ENCODE measurements around the gene CBX5.
A peak's percentile ranks its signal among the peaks of the same experiment; 100 is the strongest.

The CBX5 gene

GRCh38 chr12:54225666-54226065 lies 54.3 kb downstream of the CBX5 start:
- no peak for DNase-seq (ENCODE audit: low read depth)

- DNase-seq (ENCODE audit: low read depth) = peak; percentile 95
Measured at GRCh38 chr12:54222609-54223008, 57.3 kb downstream of the CBX5 start.

GRCh38 chr12:54221402-54221984 lies 58.4 kb downstream of the CBX5 start:
- no peak for DNase-seq (ENCODE audit: low read depth)

GRCh38 chr12:54220567-54220966 lies 59.4 kb downstream of the CBX5 start:
- DNase-seq (ENCODE audit: low read depth) = no peak

GRCh38 chr12:54220092-54220557 lies 59.8 kb downstream of the CBX5 start:
- peak; percentile 75 for DNase-seq (ENCODE audit: low read depth)

GRCh38 chr12:54217774-54218241 lies 62.1 kb downstream of the CBX5 start:
- no peak for DNase-seq (ENCODE audit: low read depth)

GRCh38 chr12:54216797-54217661 lies 62.9 kb downstream of the CBX5 start:
- peak; percentile 77 for DNase-seq (ENCODE audit: low read depth)

GRCh38 chr12:54215989-54216796 lies 63.7 kb downstream of the CBX5 start:
- DNase-seq (ENCODE audit: low read depth) = no peak

- peak; percentile 84 for DNase-seq (ENCODE audit: low read depth)
Measured at GRCh38 chr12:54214553-54215406, 65.1 kb downstream of the CBX5 start.

- DNase-seq (ENCODE audit: low read depth) = no peak
Measured at GRCh38 chr12:54213079-54213478, 66.8 kb downstream of the CBX5 start.

GRCh38 chr12:54211920-54212319 lies 68.0 kb downstream of the CBX5 start:
- DNase-seq (ENCODE audit: low read depth) = no peak

- no peak for DNase-seq (ENCODE audit: low read depth)
Measured at GRCh38 chr12:54210400-54210790, 69.5 kb downstream of the CBX5 start.

GRCh38 chr12:54208591-54208990 lies 71.3 kb downstream of the CBX5 start:
- DNase-seq (ENCODE audit: low read depth) = no peak

- DNase-seq (ENCODE audit: low read depth) = peak; percentile 36
Measured at GRCh38 chr12:54207539-54208294, 72.2 kb downstream of the CBX5 start.

- DNase-seq (ENCODE audit: low read depth) = no peak
Measured at GRCh38 chr12:54206791-54207190, 73.1 kb downstream of the CBX5 start.

GRCh38 chr12:54204316-54204715 lies 75.6 kb downstream of the CBX5 start:
- no peak for DNase-seq (ENCODE audit: low read depth)

- peak; percentile 63 for DNase-seq (ENCODE audit: low read depth)
Measured at GRCh38 chr12:54201001-54201794, 78.7 kb downstream of the CBX5 start.

- no peak for DNase-seq (ENCODE audit: low read depth)
Measured at GRCh38 chr12:54200412-54200811, 79.5 kb downstream of the CBX5 start.

- no peak for DNase-seq (ENCODE audit: low read depth)
Measured at GRCh38 chr12:54199917-54200316, 80.0 kb downstream of the CBX5 start.

- no peak for DNase-seq (ENCODE audit: low read depth)
Measured at GRCh38 chr12:54199034-54199433, 80.9 kb downstream of the CBX5 start.

Measured in iris pigment epithelial cell (primary cell).